Chondrocyte (in vitro differentiated cells): ENCODE measurements around the gene OPHN1. TPM values are rescaled to one million over a fixed set of nuclear protein-coding genes. Genes with fewer than 3 reads are reported as not detected.

Source experiments
- DNase-seq: peaks from one replicate; pipeline ENCODE4 v3.0.0; 2021; ENCODE audit warnings: mixed read lengths, low spot score
- H3K27ac Mint-ChIP-seq: one replicate; pipeline ENCODE4 v1.8.0; 2021; ENCODE audit warnings: mild to moderate bottlenecking, moderate library complexity, mixed read lengths; ENCODE audit not compliant: unreplicated experiment
- H3K27me3 Mint-ChIP-seq: 2 replicates; pipeline ENCODE4 v1.8.0; 2021; ENCODE audit warnings: low read depth, mixed read lengths
- H3K36me3 Mint-ChIP-seq: 2 replicates; pipeline ENCODE4 v1.8.0; 2021; ENCODE audit warnings: low read depth, mixed read lengths
- H3K4me1 Mint-ChIP-seq: 2 replicates; pipeline ENCODE4 v1.8.0; 2021; ENCODE audit warnings: low read depth, mild to moderate bottlenecking, mixed read lengths
- H3K4me3 Mint-ChIP-seq: one replicate; pipeline ENCODE4 v1.8.0; 2021; ENCODE audit warnings: mild to moderate bottlenecking, moderate library complexity, mixed read lengths; ENCODE audit not compliant: unreplicated experiment
- H3K9me3 Mint-ChIP-seq: 2 replicates; pipeline ENCODE4 v1.8.0; 2021; ENCODE audit warnings: low read depth, mixed read lengths
- CTCF ChIP-seq: fragments of 200-600 bp; sonication (generic); IDR thresholded peaks from 2 replicates; pipeline ENCODE4 v1.5.0; 2021; ENCODE audit warnings: antibody characterized with exemption, mild to moderate bottlenecking, moderate library complexity
- total RNA-seq: library from RNA; stranded (reverse); gene quantifications from 3 replicates; pipeline ENCODE4 v1.2.1, GENCODE V29; 2021

OPHN1 gene
- total RNA-seq, 1 donor from 2014 or later, result 6.1 TPM

DNA sequence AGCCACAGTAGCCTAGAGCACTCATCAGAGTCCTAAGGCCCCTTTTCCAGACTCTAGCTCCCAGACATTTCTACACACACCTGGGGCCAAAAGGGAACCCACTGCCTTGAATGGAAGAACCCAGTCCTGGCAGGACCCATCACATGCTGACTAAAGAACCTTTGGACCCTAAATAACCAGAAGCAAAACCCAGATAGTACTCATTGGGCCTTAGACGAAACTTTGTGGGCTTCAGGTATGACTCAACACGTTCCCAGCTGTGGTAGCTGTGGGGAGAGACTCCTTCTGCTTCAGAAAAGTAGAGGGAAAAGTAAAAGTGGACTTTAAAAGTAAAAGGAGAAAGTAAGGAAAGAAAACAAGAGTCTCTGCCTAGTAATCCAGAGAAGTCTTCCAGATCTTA lies 311.5 kb downstream of the OPHN1 start:
- DNase-seq, result no peak
- no peaks in the 10 kb centered on the region for H3K4me1 Mint-ChIP-seq
- H3K27me3 Mint-ChIP-seq, result no peaks in the 10 kb centered on the region
- no peak overlapping the region for H3K27ac Mint-ChIP-seq
- H3K36me3 Mint-ChIP-seq, result peaks cover 1% of the 10 kb centered on the region
- no peak overlapping the region for H3K4me3 Mint-ChIP-seq
- H3K9me3 Mint-ChIP-seq, result peaks cover 7% of the 10 kb centered on the region
- no peak for TF ChIP-seq CTCF

- H3K27ac Mint-ChIP-seq, result no peak overlapping the region
- H3K36me3 Mint-ChIP-seq, result peaks cover 1% of the 10 kb centered on the region
These were observed 311.9 kb downstream of the OPHN1 start for GRCh38 chrX:68121371-68121770.

GRCh38 chrX:68115371-68115770 lies 317.9 kb downstream of the OPHN1 start:
- H3K27ac Mint-ChIP-seq, result no peak overlapping the region

More at GRCh38 chrX:68121371-68121770, 311.9 kb downstream of the OPHN1 start:
- Mint-ChIP-seq H3K4me3 (no peak overlapping the region), H3K9me3 (peaks cover 4% of the 10 kb centered on the region), H3K4me1 (no peaks in the 10 kb centered on the region), H3K27me3 (no peaks in the 10 kb centered on the region)
- TF ChIP-seq CTCF, result no peak
- no peak for DNase-seq

GRCh38 chrX:68114573-68115129 lies 318.6 kb downstream of the OPHN1 start:
- DNase-seq, result no peak
- peaks cover 3% of the 10 kb centered on the region for H3K4me1 Mint-ChIP-seq
- peaks cover 3% of the 10 kb centered on the region for H3K36me3 Mint-ChIP-seq
- no peaks in the 10 kb centered on the region for H3K27me3 Mint-ChIP-seq
- peaks cover 3% of the 10 kb centered on the region for H3K9me3 Mint-ChIP-seq
- no peak for TF ChIP-seq CTCF
- no peak overlapping the region for H3K27ac Mint-ChIP-seq
- no peak overlapping the region for H3K4me3 Mint-ChIP-seq

More at GRCh38 chrX:68115371-68115770, 317.9 kb downstream of the OPHN1 start:
- Mint-ChIP-seq H3K4me3 (no peak overlapping the region), H3K4me1 (peaks cover 3% of the 10 kb centered on the region), H3K9me3 (no peaks in the 10 kb centered on the region), H3K36me3 (peaks cover 1% of the 10 kb centered on the region), H3K27me3 (no peaks in the 10 kb centered on the region)
- no peak for DNase-seq
- TF ChIP-seq CTCF, result no peak

DNA sequence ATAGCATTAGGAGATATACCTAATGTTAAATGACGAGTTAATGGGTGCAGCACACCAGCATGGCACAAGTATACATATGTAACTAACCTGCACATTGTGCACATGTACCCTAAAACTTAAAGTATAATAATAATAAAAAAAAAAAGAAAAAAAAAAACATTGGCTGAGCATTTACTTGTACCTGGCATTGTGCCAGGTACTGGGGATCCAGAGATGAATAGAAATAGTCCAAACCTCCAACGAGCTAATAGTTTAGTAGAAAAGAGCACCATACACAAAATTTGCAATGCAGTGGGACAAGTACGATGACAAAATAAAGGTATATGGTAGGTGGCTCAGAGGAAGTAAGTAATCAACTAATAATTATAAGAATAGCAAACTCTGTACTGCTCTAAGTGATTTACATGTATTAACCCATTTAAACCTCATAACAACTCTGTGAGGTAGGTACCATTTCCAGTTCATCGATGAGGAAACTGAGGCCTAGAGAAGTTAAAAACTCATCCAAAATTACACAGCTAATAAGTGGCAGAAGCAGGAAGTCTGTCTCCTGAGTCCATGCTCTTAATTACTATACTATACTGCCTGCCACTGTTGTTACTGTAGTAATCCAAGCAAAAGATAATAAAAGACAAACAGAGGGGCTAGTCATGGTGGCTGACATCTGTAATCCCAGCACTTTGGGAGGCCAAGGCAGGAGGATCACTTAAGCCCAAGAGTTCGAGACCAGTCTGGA lies 319.3 kb downstream of the OPHN1 start:
- no peak for DNase-seq
- Mint-ChIP-seq H3K36me3 (peaks cover 1% of the 10 kb centered on the region), H3K4me1 (peaks cover 3% of the 10 kb centered on the region), H3K4me3 (no peak overlapping the region), H3K9me3 (peaks cover 3% of the 10 kb centered on the region), H3K27me3 (no peaks in the 10 kb centered on the region), H3K27ac (no peak overlapping the region)
- no peak for TF ChIP-seq CTCF
